Liver (tissue), 3 donors: ENCODE data around the gene MCTP1.

Experiments
- HNF4A ChIP-seq, 2 donors: conservative IDR thresholded peaks; 2 replicates each; pipeline ENCODE4 v1.6.1; 2016; ENCODE audit warnings: antibody characterized with exemption in 2 of 2, mild to moderate bottlenecking in 2 of 2
- NR2F2 ChIP-seq: IDR thresholded peaks from 2 replicates; pipeline ENCODE4 v1.6.1; 2016; ENCODE audit warnings: antibody characterized with exemption
- TF ChIP-seq, protein P1 (sequence below): IDR thresholded peaks from 2 replicates; pipeline ENCODE4 v1.6.1; 2016; ENCODE audit warnings: antibody characterized with exemption
- TF ChIP-seq, protein P2 (sequence below): fragments of 150-350 bp; IDR thresholded peaks from 2 replicates; pipeline ENCODE4 v1.5.1; 2017; ENCODE audit warnings: improper control_type of control experiment, low read depth, low read length; ENCODE audit not compliant: missing input control
- TF ChIP-seq, protein P3 (sequence below): IDR thresholded peaks from 2 replicates; pipeline ENCODE4 v1.6.1; 2016; ENCODE audit warnings: antibody characterized with exemption, mild to moderate bottlenecking
- donor health status: healthy.
- donor health status: healthy.

DNA sequence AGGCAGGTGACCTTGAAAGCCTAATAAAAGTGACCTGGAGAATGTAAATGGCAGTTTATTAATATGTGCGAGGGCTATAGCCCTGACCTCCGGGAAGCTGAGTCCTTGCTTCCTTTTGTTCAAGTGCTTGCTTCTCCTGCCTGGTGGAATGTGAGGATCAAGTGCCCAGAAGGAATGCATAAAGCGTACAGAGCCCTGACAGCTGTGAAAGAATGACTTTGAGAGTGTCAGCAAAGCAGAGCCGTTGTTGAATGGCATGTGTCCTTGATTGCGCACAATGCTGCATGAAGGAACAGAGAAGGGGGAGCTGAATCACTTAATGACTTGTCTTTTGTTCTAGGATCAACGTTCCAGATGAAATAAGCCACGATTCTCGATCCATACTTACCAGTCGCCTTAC is 533.4 kb downstream of the MCTP1 start:
- TF ChIP-seq, protein P1, sequence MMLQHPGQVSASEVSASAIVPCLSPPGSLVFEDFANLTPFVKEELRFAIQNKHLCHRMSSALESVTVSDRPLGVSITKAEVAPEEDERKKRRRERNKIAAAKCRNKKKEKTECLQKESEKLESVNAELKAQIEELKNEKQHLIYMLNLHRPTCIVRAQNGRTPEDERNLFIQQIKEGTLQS, result no peak
- TF ChIP-seq, protein P2, sequence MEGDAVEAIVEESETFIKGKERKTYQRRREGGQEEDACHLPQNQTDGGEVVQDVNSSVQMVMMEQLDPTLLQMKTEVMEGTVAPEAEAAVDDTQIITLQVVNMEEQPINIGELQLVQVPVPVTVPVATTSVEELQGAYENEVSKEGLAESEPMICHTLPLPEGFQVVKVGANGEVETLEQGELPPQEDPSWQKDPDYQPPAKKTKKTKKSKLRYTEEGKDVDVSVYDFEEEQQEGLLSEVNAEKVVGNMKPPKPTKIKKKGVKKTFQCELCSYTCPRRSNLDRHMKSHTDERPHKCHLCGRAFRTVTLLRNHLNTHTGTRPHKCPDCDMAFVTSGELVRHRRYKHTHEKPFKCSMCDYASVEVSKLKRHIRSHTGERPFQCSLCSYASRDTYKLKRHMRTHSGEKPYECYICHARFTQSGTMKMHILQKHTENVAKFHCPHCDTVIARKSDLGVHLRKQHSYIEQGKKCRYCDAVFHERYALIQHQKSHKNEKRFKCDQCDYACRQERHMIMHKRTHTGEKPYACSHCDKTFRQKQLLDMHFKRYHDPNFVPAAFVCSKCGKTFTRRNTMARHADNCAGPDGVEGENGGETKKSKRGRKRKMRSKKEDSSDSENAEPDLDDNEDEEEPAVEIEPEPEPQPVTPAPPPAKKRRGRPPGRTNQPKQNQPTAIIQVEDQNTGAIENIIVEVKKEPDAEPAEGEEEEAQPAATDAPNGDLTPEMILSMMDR, result no peak
- TF ChIP-seq HNF4A (conservative IDR thresholded peaks at IDR 0.05) (no peak), NR2F2 (no peak)
- TF ChIP-seq, protein P3, sequence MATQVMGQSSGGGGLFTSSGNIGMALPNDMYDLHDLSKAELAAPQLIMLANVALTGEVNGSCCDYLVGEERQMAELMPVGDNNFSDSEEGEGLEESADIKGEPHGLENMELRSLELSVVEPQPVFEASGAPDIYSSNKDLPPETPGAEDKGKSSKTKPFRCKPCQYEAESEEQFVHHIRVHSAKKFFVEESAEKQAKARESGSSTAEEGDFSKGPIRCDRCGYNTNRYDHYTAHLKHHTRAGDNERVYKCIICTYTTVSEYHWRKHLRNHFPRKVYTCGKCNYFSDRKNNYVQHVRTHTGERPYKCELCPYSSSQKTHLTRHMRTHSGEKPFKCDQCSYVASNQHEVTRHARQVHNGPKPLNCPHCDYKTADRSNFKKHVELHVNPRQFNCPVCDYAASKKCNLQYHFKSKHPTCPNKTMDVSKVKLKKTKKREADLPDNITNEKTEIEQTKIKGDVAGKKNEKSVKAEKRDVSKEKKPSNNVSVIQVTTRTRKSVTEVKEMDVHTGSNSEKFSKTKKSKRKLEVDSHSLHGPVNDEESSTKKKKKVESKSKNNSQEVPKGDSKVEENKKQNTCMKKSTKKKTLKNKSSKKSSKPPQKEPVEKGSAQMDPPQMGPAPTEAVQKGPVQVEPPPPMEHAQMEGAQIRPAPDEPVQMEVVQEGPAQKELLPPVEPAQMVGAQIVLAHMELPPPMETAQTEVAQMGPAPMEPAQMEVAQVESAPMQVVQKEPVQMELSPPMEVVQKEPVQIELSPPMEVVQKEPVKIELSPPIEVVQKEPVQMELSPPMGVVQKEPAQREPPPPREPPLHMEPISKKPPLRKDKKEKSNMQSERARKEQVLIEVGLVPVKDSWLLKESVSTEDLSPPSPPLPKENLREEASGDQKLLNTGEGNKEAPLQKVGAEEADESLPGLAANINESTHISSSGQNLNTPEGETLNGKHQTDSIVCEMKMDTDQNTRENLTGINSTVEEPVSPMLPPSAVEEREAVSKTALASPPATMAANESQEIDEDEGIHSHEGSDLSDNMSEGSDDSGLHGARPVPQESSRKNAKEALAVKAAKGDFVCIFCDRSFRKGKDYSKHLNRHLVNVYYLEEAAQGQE, result no peak
